Fibroblast of lung (primary cell): ENCODE results near the gene TMTC3.

Experiments
- EZH2 ChIP-seq: IDR thresholded peaks from 2 replicates; pipeline ENCODE4 v1.5.1; 2012; ENCODE audit warnings: low read length, control low read depth, mild to moderate bottlenecking; ENCODE audit errors: missing control alignments
- TF ChIP-seq, protein P1 (sequence below), 2 donors: IDR thresholded peaks in 1 of 2; conservative IDR thresholded peaks in 1 of 2; 1 replicate in 1 of 2; 2 replicates in 1 of 2; pipeline ENCODE4 v1.5.1; 2011 to 2012; ENCODE audit warnings: low read length in 2 of 2, control low read depth in 1 of 2, inconsistent platforms in 1 of 2, low read depth in 1 of 2, mild to moderate bottlenecking in 1 of 2

DNA sequence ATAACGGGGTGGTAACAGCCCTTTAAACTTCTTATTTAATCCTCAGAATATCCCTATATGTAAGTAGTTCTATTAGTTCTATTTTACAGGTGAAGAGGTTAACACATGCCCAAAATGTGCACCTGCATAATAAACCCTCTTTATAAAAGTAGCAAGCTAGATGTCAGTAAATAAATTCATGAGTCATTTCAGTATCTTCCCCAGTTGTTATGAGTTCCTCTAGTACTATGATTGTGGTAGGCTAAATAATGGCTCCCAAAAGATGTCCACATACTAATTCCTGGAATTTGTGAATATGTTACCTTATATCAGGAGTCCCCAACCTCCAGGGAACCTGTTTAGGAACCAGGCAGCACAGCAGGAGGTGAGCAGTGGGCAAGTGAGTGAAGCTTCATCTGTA, 106.5 kb downstream of the TMTC3 start:
- TF ChIP-seq, protein P1, sequence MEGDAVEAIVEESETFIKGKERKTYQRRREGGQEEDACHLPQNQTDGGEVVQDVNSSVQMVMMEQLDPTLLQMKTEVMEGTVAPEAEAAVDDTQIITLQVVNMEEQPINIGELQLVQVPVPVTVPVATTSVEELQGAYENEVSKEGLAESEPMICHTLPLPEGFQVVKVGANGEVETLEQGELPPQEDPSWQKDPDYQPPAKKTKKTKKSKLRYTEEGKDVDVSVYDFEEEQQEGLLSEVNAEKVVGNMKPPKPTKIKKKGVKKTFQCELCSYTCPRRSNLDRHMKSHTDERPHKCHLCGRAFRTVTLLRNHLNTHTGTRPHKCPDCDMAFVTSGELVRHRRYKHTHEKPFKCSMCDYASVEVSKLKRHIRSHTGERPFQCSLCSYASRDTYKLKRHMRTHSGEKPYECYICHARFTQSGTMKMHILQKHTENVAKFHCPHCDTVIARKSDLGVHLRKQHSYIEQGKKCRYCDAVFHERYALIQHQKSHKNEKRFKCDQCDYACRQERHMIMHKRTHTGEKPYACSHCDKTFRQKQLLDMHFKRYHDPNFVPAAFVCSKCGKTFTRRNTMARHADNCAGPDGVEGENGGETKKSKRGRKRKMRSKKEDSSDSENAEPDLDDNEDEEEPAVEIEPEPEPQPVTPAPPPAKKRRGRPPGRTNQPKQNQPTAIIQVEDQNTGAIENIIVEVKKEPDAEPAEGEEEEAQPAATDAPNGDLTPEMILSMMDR (conservative IDR thresholded peaks at IDR 0.05 in 1 of 2, IDR thresholded peaks at IDR 0.05 in 1 of 2; ENCODE audit: low read depth in 1 of 2, low read length in 2 of 2): no peak
- no peak for TF ChIP-seq EZH2
